DMS153 (cell line): Measurements from ENCODE around the gene CCDC40.
A peak's percentile ranks its signal among the peaks of the same experiment; 100 is the strongest.

Experiments
- DNase-seq: peaks from one replicate; lab custom pipeline; 2025; lab: John Stamatoyannopoulos, UW

Gene CCDC40

GRCh38 chr17:80142929-80143328 is 106.5 kb downstream of the CCDC40 start:
- DNase-seq, result no peak

GRCh38 chr17:80145076-80146075 is 108.9 kb downstream of the CCDC40 start:
- no peak for DNase-seq

GRCh38 chr17:80146121-80147034 is 109.9 kb downstream of the CCDC40 start:
- no peak for DNase-seq

GRCh38 chr17:80147035-80147822 is 110.8 kb downstream of the CCDC40 start, which contains the start of gene EIF4A3:
EIF4A3 (minus strand) TSS chr17:80147128; CDS start chr17:80146961, 167 bp downstream.
- DNase-seq, result peak; percentile 98
